GM19025 (cell line): ENCODE measurements around the gene OR10H4.
"Not testable (repeated sequence)": the region's sequence is repeated elsewhere in the genome, so short reads cannot be mapped to it uniquely, and the experiment has no call there.

ENCODE experiments used
- ATAC-seq: cut with Tn5 transposase; IDR thresholded peaks from one replicate; pipeline ENCODE4 v1.9.1; 2021; ENCODE audit warnings: mild to moderate bottlenecking, low read depth, moderate library complexity; ENCODE audit not compliant: unreplicated experiment

OR10H4 gene

DNA sequence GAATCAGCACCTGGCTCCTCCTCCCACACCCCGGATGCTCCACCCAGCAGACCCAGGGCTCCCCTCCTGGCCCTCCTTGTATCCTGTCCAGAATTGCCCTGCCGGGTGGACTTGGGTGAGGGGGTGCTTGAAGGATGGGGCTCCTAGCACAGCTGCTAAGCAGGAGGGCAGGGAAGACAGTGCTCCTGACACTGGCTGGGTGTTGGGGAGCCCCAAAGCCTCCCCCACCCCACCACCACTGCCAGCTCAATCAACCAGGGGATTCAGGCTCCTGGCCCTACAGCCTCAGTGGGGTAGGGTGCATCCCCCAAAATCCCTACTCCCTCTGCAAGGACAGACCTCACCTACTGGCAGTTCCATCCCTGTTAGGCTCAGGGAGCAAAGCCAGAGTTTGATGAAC is 11.9 kb upstream of the OR10H4 start:
- ATAC-seq: no peak

- no peak for ATAC-seq
Observed at GRCh38 chr19:15937771-15938170, 11.0 kb upstream of the OR10H4 start.

DNA sequence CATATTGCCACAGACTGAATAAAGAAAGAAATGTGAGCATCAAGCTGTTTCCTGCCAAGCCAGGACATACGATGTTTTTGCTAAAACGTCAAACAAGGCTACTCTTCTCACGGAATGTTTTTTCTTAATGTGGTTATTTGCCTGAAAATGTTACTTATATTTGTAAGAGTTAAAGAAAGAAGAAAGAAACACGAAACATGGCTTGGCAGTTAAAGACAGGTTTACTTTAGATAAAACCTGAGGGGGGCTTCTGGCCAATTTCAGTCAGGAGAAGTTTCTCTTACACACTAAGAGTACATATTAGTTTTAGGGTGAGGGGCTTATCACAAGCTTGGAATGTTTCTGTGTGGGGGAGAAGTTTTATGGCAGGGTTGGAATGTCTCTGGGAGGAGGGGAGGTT is 4.4 kb upstream of the OR10H4 start:
- no peak for ATAC-seq

- ATAC-seq: no peak
Observed at GRCh38 chr19:15945301-15945700, 3.5 kb upstream of the OR10H4 start.

- no peak for ATAC-seq
Observed at GRCh38 chr19:15954820-15955219, 6.0 kb downstream of the OR10H4 start.

- no peak for ATAC-seq
Observed at GRCh38 chr19:15962319-15962718, 13.5 kb downstream of the OR10H4 start.

DNA sequence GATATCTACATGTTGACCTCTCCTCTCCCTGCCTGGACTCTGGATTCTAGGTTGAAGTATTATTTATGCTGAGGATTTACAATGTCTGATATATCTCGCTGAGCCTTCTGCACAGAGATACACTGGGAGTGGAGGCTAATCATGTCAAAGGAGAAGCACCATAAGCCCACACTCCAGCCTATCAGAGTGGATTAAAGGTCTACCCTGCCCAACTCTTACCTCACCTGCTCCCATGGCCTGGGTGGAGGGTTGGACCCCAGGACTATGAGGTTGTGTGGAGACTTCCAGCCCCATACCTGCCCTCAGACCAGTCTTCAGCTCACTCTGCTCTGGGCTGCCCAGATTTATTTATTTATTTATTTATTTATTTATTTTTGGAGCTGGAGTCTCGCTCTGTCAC is 15.4 kb downstream of the OR10H4 start:
- ATAC-seq: no peak

- no peak for ATAC-seq
Observed at GRCh38 chr19:15971224-15971780, 22.5 kb downstream of the OR10H4 start.

DNA sequence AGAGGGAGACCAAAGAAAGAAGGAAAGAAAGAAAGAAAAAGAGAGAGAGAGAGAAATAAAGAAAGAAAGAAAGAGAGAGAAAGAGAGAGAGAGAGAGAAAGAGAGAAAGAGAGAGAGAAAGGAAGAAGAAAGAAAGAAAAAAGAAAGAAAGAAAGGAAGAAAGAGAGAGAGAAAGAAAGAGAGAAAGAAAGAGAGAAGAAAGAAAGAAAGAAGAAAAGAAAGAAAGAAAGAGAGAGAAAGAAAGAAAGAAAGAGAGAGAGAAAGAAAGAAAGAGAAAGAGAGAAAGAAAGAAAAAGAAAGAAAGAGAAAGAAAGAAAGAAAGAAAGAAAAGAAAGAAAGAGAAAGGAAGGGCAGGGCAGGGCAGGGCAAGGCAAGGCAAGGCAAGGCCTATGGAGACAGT is 23.2 kb downstream of the OR10H4 start:
- ATAC-seq: not testable (repeated sequence)

DNA sequence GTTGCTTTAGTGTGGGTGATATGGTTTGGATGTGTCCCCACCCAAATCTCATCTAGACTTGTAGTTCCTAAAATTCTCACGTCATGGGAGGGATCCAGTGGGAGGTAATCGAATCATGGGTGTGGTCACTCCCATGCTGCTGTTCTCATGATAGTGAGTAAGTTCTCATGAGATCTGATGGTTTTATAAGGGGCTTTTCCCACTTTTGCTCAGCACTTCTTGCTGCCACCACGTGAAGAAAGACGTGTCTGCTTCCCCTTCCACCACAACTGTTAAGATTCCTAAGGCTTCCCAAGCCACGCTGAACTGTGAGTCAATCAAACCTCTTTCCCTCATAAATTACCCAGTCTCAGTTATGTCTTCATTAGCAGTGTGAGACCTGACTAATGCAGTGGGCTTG is 26.0 kb downstream of the OR10H4 start:
- no peak for ATAC-seq

GRCh38 chr19:15976836-15977689 is 28.3 kb downstream of the OR10H4 start:
- no peak for ATAC-seq

DNA sequence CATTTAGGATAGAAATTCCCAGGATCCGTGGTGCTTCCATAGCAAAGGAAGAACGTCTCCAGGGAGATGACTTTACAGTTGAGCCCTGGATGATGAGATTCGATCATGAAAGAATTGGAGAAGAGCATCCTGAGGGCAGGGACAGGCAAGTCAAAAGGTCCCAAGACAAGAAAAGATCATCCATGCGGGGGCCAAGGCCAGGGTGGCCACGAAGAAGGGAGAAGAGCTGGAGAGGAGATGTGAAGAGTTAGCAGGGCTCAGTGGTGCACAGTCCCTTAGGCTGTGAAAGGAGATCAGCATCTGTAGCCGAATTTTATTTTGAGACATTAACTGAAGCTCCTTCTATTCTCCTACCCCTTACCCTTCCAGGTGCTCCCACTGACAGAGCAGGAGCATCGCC is 28.9 kb downstream of the OR10H4 start:
- ATAC-seq: no peak

GRCh38 chr19:15979293-15979692 is 30.5 kb downstream of the OR10H4 start:
- no peak for ATAC-seq

- not testable (repeated sequence) for ATAC-seq
Observed at GRCh38 chr19:15985831-15986230, 37.0 kb downstream of the OR10H4 start.

DNA sequence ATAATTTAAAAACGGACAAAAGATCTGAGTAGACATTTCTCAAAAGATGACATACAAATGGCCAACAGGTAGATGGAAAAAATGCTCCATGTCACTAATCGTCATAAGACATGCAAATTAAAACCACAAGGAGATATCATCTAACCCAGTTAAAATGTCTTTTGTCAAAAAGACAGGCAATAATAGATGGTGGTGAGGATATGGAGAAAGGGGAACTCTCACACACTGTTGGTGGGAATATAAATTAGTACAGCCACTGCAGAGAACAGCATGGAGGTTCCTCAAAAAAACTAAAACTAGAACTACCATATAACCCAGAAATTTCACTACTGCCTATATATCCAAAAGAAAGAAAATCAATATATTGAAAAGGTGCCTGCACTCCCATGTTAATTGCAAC is 37.9 kb downstream of the OR10H4 start:
- ATAC-seq: no peak

- ATAC-seq: no peak
Observed at GRCh38 chr19:15989889-15990288, 41.1 kb downstream of the OR10H4 start.

DNA sequence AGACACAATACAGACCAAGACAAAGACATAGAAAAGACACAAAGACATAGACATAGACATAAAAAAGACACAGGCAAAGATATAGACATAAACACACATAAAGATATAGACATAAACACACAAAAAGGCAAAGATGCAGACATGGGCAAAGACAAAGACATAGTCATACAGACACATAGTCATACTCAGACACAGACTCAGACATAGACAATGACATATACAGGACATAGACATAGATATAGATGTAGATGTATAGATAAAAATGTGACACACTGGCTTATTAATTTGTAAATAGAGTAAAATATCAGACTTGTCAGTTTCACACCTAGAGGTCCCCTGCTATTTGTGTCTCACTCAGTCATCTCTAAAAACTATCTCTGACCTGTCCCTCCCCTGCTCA is 42.8 kb downstream of the OR10H4 start:
- no peak for ATAC-seq

- no peak for ATAC-seq
Observed at GRCh38 chr19:15992014-15992413, 43.2 kb downstream of the OR10H4 start.

DNA sequence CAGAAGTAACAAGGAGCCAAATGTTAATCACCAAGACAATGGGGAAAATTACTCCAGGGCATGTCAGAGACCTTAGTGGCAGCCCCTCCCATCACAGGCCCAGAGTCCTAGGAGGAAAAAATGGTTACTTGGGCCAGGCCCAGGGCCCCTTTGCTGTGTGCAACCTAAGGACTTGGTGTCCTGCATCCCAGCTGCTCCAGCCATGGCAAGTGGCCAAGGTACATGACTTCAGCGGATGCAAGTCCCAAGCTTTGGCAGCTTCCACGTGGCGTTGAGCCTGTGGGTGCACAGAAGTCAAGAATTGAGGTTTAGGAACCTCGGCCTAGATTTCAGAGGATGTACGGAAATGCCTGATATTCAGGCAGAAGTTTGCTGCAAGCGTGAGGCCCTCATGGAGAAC is 46.7 kb downstream of the OR10H4 start:
- no peak for ATAC-seq

DNA sequence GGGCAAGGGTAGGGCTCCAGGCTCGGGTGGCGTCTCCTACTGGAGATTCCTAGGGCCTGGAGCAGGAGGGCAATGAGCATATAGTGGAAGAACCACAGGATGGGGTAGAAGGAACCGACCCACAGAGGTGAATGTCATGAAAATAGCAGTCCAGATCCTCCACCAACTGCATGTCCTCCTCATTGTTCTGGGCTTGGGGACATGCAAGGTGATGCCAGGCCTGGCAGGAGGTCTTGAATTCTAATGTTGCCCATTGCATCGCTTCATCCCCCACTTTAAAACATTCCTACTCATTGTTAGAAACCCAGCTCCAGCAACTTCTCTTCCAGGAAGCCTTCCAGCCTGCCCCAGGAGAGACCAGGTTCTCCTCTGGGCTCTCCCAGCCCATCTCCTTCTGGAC is 49.4 kb downstream of the OR10H4 start:
- ATAC-seq: no peak
